Mammary epithelial cell (primary cell): ENCODE results near the gene RHOF.

Experiments
- CTCF ChIP-seq, 2 donors: IDR thresholded peaks in 1 of 2; conservative IDR thresholded peaks in 1 of 2; 2 replicates each; pipeline ENCODE4 v1.5.1; 2011 to 2012; ENCODE audit warnings: inconsistent platforms in 2 of 2, low read length in 2 of 2, mild to moderate bottlenecking in 2 of 2, control low read depth in 1 of 2, low read depth in 1 of 2; ENCODE audit not compliant: insufficient read depth in 1 of 2; ENCODE audit errors: extremely low read depth in 1 of 2
- EZH2 ChIP-seq: IDR thresholded peaks from 2 replicates; pipeline ENCODE4 v1.6.1; 2012; ENCODE audit warnings: low read length, inconsistent platforms, borderline replicate concordance

DNA sequence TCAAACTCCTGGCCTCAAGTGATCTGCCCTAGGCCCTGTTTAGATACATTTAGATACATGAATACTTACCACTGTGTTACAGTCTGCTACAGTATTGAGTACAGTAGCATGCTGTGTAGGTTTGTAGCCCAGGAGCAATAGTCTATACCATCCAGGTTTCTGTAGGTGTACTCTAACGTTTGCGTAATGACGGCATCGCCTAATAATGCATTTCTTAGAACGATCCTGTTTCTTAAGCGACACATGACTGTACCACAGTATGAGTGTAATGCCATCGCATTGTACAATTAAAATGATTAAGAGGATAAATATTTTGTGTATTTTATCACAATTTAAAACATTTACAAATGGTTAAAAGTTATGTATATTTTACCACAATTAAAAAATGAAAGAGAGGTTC is 62.0 kb downstream of the RHOF start:
- no peak for TF ChIP-seq CTCF (conservative IDR thresholded peaks at IDR 0.05 in 1 of 2, IDR thresholded peaks at IDR 0.05 in 1 of 2; ENCODE audit: extremely low read depth in 1 of 2, insufficient read depth in 1 of 2, low read depth in 1 of 2, low read length in 2 of 2)
- no peak for TF ChIP-seq EZH2
